ENCODE data around the gene SFTPB.

GRCh38 chr2:85698880-85699254, 30.9 kb upstream of the SFTPB start:
- TF ChIP-seq POLR2AphosphoS5 (IDR thresholded peaks at IDR 0.05; ENCODE audit: insufficient read depth in 1 of 2, low read depth in 1 of 2): no peak
- no peak for TF ChIP-seq CTCF (IDR thresholded peaks at IDR 0.05)
- no peak for TF ChIP-seq POLR2A (IDR thresholded peaks at IDR 0.05)

Measured in vagina (tissue), 2 donors.